ENCODE measurements around the gene C1orf35. TPM values are rescaled to one million over a fixed set of nuclear protein-coding genes. Genes with fewer than 3 reads are reported as not detected.
"Not testable (repeated sequence)": the region's sequence is repeated elsewhere in the genome, so short reads cannot be mapped to it uniquely, and the experiment has no call there.

Gene C1orf35
- polyA plus RNA-seq, 1 experiment: 6.2 TPM

DNA sequence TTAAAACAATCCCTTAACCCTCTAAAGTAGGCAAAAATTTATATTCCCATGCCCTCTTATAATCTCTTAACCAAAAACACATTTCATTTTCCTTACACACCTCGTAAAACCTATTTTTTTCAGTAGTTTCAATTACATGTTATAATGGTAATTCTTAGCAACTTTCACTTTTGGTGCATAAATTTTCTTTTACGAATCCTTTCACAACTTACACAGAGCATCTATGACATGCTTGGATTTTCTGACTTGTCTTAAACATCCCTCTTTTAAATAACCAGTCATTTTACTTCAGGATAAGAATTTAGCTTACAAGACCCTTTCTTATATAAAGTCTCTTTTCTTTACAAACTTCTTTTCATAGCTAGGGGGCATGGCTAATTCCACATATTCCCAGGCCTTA lies 14.9 kb upstream of the C1orf35 start:
- H3K36me3 ChIP-seq (ENCODE audit: control insufficient read depth, insufficient read depth, low read length): no peaks in the 10 kb centered on the region
- POLR2A ChIA-PET: no interaction called here
- DNase-seq (ENCODE audit: low read depth): no peak
- H3K27me3 ChIP-seq (ENCODE audit: control insufficient read depth, insufficient read depth, low read length): no peaks in the 10 kb centered on the region
- TF ChIP-seq, protein P1, sequence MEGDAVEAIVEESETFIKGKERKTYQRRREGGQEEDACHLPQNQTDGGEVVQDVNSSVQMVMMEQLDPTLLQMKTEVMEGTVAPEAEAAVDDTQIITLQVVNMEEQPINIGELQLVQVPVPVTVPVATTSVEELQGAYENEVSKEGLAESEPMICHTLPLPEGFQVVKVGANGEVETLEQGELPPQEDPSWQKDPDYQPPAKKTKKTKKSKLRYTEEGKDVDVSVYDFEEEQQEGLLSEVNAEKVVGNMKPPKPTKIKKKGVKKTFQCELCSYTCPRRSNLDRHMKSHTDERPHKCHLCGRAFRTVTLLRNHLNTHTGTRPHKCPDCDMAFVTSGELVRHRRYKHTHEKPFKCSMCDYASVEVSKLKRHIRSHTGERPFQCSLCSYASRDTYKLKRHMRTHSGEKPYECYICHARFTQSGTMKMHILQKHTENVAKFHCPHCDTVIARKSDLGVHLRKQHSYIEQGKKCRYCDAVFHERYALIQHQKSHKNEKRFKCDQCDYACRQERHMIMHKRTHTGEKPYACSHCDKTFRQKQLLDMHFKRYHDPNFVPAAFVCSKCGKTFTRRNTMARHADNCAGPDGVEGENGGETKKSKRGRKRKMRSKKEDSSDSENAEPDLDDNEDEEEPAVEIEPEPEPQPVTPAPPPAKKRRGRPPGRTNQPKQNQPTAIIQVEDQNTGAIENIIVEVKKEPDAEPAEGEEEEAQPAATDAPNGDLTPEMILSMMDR (IDR thresholded peaks at IDR 0.05; ENCODE audit: insufficient read depth, low read depth, low read length): no peak
- no peak overlapping the region for H3K4me3 ChIP-seq (ENCODE audit: low read depth, low read length)
- CTCF ChIA-PET: interaction anchor here (6.7 kb wide), 1 partner anchor 13 kb away, joined by 42 read pairs; no protein-coding TSS in a partner anchor

DNA sequence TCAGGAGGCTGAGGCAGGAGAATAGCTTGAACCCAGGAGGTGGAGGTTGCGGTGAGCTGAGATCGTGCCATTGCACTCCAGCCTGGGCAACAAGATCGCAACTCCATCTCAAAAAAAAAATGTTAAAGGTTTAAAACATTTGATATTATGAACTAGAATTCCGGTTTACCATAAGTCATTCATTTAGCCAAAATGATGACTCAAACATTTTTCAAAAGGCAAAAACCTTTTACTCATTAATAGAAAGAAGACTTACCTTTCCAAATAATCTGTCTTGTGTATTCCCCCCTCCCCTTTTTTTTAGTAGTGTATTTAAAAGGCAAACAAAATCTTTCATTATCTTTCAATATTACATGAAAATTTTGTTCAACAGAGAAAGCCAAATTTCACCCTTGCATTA lies 14.2 kb upstream of the C1orf35 start:
- H3K27me3 ChIP-seq (ENCODE audit: control insufficient read depth, insufficient read depth, low read length): no peaks in the 10 kb centered on the region
- H3K36me3 ChIP-seq (ENCODE audit: control insufficient read depth, insufficient read depth, low read length): no peaks in the 10 kb centered on the region
- ChIA-PET CTCF (no interaction called here), POLR2A (no interaction called here)
- TF ChIP-seq, protein P1 (IDR thresholded peaks at IDR 0.05; ENCODE audit: insufficient read depth, low read depth, low read length): no peak
- no peak for DNase-seq (ENCODE audit: low read depth)
- H3K4me3 ChIP-seq (ENCODE audit: low read depth, low read length): no peak overlapping the region

DNA sequence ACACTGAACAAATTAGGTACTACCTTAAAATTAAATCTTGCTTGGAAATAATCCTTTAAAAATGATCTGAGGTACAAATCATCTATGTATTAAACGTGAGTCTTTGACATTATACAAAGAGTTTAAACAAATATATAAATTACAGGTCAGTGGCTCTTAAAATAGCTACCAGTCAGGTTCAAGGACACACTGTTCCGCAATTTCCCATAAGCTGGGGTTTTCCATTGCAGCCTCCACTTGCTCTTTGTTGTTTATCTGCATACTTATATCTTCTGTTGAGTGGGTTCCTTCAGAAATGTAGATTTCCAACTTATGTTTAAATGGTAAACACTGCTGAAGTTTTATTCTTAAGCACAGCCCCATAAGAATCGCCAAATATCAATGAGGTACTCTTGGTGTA lies 11.7 kb upstream of the C1orf35 start:
- no peak overlapping the region for H3K4me3 ChIP-seq (ENCODE audit: low read depth, low read length)
- ChIA-PET POLR2A (no interaction called here), CTCF (no interaction called here)
- no peak for DNase-seq (ENCODE audit: low read depth)
- no peaks in the 10 kb centered on the region for H3K27me3 ChIP-seq (ENCODE audit: control insufficient read depth, insufficient read depth, low read length)
- no peaks in the 10 kb centered on the region for H3K36me3 ChIP-seq (ENCODE audit: control insufficient read depth, insufficient read depth, low read length)
- TF ChIP-seq, protein P1 (IDR thresholded peaks at IDR 0.05; ENCODE audit: insufficient read depth, low read depth, low read length): no peak

DNA sequence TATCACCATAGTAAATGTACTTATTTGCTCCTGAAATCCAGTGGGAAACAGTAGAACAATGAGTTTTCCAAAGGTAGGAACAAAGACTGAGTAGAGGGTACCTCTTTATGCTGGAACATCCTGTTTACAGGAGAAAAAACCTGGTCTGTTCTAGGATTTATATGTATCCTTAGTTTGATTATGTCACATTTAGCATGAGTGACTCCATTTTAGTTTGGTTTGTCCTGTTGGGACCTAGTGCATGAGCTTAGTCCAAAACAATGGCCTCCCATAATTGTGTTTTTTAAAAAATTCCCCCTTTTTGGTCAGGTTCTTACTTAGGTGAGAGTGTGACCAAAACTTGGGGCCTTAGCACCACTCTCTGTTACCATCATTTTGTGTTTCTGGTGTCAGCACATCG lies 9.5 kb upstream of the C1orf35 start:
- CTCF ChIA-PET: interaction anchor here (1.4 kb wide), 1 partner anchor 53 kb away, joined by 5 read pairs; the partner anchor contains the start of gene IBA57
- DNase-seq (ENCODE audit: low read depth): no peak
- POLR2A ChIA-PET: no interaction called here
- Histone ChIP-seq H3K27me3 (ENCODE audit: control insufficient read depth, insufficient read depth, low read length) (no peaks in the 10 kb centered on the region), H3K4me3 (ENCODE audit: low read depth, low read length) (no peak overlapping the region), H3K36me3 (ENCODE audit: control insufficient read depth, insufficient read depth, low read length) (peaks cover 3% of the 10 kb centered on the region)
- TF ChIP-seq, protein P1 (IDR thresholded peaks at IDR 0.05; ENCODE audit: insufficient read depth, low read depth, low read length): no peak

DNA sequence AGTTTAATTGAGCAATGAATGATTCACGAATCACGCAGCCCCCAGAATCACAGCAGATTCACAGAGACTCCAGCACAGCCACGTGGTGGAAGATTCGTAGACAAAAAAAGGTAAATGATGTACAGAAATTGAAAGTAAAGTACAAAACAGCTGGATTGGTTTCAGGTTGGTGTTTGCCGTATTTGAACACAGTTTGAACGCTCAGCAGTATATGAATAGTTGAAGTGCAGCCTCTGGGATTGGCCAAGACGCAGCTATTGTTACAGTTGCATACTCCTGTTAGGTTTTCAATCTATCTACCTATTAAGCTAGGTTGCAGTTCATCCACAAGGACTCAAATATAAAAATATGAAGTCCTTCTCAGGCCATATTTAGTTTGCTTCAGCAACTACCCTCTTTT lies 9.0 kb upstream of the C1orf35 start:
- Histone ChIP-seq H3K27me3 (ENCODE audit: control insufficient read depth, insufficient read depth, low read length) (no peaks in the 10 kb centered on the region), H3K4me3 (ENCODE audit: low read depth, low read length) (no peak overlapping the region), H3K36me3 (ENCODE audit: control insufficient read depth, insufficient read depth, low read length) (peaks cover 5% of the 10 kb centered on the region)
- no peak for DNase-seq (ENCODE audit: low read depth)
- POLR2A ChIA-PET: no interaction called here
- TF ChIP-seq, protein P1 (IDR thresholded peaks at IDR 0.05; ENCODE audit: insufficient read depth, low read depth, low read length): no peak
- CTCF ChIA-PET: interaction anchor here (1.4 kb wide), 1 partner anchor 53 kb away, joined by 5 read pairs; the partner anchor contains the start of gene IBA57

DNA sequence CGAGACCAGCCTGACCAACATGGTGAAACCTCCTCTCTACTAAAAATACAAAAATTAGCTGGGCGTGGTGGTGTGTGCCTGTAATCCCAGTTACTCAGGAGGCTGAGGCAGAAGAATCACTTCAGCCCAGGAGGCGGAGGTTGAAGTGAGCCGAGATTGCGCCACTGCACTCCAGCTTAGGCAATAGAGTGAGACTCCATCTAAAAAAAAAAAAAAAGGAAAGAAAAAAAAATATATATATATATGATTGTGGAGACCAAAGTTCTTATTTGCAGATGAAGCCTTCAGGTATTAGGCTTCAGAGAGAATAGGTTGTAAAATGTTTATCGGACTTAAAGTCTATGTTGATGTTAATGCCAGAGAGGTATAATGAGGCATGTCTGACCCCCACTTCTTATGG lies 8.2 kb upstream of the C1orf35 start:
- CTCF ChIA-PET: interaction anchor here (1.1 to 2.5 kb wide), 2 partner anchors 11 to 19 kb away, joined by 3 to 8 read pairs; no protein-coding TSS in a partner anchor
- DNase-seq (ENCODE audit: low read depth); H3K4me3 ChIP-seq (ENCODE audit: low read depth, low read length); POLR2A ChIA-PET; H3K27me3 ChIP-seq (ENCODE audit: control insufficient read depth, insufficient read depth, low read length); H3K36me3 ChIP-seq (ENCODE audit: control insufficient read depth, insufficient read depth, low read length): not testable (repeated sequence)

All from BJ (cell line).